HG03060 (cell line): ENCODE results near the gene HGD.

Source experiments
- ATAC-seq: cut with Tn5 transposase; IDR thresholded peaks from one replicate; pipeline ENCODE4 v1.9.1; 2021; ENCODE audit warnings: low read depth, moderate number of reproducible peaks; ENCODE audit not compliant: unreplicated experiment

Gene HGD

GRCh38 chr3:120596853-120597223 lies 85.2 kb downstream of the HGD start:
- ATAC-seq, result no peak

- ATAC-seq, result peak; percentile 95
Observed at GRCh38 chr3:120596116-120596852, 85.8 kb downstream of the HGD start, which contains the start of gene NDUFB4. TSS of gene NDUFB4 (plus strand) at chr3:120596336. CDS start at chr3:120596360, 24 bp downstream.

- ATAC-seq, result no peak
Observed at GRCh38 chr3:120595788-120596115, 86.3 kb downstream of the HGD start.

- no peak for ATAC-seq
Observed at GRCh38 chr3:120587332-120587975, 94.6 kb downstream of the HGD start.
